Neuron (in vitro differentiated cells): ENCODE data around the gene CD300LG.
"Not testable (repeated sequence)": the region's sequence is repeated elsewhere in the genome, so short reads cannot be mapped to it uniquely, and the experiment has no call there.

Source experiments
- H2AFZ ChIP-seq: one replicate; pipeline ENCODE4 v1.6.1; 2013; ENCODE audit warnings: low read depth, mild to moderate bottlenecking, inconsistent platforms, low read length, moderate library complexity
- H3K27me3 ChIP-seq: one replicate; pipeline ENCODE4 v1.6.1; 2013; ENCODE audit warnings: low read length; ENCODE audit not compliant: insufficient read depth
- H3K36me3 ChIP-seq: one replicate; pipeline ENCODE4 v1.6.1; 2013; ENCODE audit warnings: low read length; ENCODE audit not compliant: insufficient read depth
- H3K4me1 ChIP-seq: one replicate; pipeline ENCODE4 v1.6.1; 2013; ENCODE audit warnings: low read length; ENCODE audit not compliant: insufficient read depth
- H3K4me3 ChIP-seq: 2 replicates; pipeline ENCODE4 v1.5.1; 2013; ENCODE audit warnings: mild to moderate bottlenecking, low read length, moderate library complexity
- H3K9me3 ChIP-seq: one replicate; pipeline ENCODE4 v1.6.1; 2013; ENCODE audit warnings: low read length

The CD300LG gene

DNA sequence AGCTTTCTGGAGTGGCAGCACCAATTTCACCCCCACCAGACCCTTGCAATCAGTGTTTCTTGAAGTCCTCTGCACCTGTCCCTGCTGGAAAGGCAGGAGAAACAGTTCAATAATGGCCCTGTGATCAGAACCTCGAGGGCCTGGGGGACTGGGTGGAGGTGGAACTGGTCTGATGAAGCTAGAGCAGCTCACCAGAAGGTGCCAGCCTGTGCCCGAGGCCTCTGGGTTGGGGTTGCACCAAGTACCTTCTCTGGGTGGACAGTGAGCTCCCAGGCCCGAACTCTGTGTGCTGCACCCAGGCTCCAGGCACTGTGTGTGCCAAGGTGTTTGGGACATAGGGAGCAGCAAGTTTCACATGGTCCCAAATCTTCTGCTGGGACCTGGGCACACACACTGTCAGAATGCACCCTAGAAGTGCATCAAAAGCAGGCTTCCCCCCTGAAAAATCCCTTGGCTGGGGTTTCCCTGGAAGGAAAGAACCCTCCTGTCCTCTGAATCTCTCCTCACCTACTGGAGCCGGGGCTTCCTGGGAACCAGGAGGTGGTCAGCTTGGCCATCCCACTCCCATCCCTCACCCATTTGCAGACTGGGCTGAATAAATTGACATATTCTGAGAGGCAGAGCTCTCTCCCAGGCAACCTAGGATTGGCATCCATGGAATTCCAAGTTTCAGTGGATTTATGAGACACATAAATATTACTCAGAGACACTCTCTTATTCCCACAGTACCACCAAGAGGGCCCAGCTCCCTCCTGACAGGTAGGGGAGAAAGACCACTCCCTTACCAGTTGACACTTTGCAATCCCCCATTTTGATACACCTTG, 17.4 kb downstream of the CD300LG start:
- peaks cover 4% of the 10 kb centered on the region for H3K9me3 ChIP-seq
- H3K4me3 ChIP-seq = no peak overlapping the region
- H3K27me3 ChIP-seq = peaks cover 5% of the 10 kb centered on the region
- no peaks in the 10 kb centered on the region for H3K36me3 ChIP-seq
- peaks cover 10% of the 10 kb centered on the region for H3K4me1 ChIP-seq
- no peak overlapping the region for H2AFZ ChIP-seq

DNA sequence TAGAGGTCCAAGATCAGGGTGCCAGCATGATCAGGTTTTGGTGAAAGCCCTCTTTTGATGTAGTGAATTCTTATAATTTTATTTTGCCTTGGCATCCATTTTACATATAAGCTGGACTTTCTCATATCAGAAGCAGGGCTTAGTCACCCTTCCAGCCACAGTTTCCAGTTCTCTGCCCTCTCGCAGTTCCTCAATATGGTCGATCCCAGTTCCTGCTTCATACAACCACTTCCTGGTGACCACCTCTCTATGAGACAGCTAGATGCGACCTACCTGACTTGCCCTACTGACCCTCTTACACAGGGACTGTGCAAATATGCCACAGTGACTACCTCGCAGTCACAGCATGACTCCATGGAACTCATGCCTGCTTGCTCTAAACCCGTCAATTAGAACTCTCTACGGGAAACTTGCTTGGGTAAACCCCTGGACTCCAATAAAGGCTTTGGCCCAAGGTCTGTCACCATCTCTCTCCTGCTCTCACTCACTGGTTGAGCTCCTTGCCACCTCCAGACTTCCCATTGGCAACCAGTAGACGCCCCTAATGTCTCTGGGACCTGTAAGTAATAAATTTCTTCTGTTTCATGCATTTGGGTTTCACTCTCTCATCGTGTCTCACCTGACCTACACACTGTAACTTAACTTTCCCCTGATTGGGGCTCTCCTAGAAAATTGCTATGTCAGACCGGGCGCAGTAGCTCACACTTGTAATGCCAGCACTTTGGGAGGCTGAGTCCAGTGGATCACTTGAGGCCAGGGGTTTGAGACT, 21.4 kb downstream of the CD300LG start:
- Histone ChIP-seq H2AFZ (no peak overlapping the region), H3K9me3 (peaks cover 4% of the 10 kb centered on the region), H3K27me3 (peaks cover 3% of the 10 kb centered on the region), H3K36me3 (no peaks in the 10 kb centered on the region), H3K4me1 (peaks cover 10% of the 10 kb centered on the region), H3K4me3 (no peak overlapping the region)

DNA sequence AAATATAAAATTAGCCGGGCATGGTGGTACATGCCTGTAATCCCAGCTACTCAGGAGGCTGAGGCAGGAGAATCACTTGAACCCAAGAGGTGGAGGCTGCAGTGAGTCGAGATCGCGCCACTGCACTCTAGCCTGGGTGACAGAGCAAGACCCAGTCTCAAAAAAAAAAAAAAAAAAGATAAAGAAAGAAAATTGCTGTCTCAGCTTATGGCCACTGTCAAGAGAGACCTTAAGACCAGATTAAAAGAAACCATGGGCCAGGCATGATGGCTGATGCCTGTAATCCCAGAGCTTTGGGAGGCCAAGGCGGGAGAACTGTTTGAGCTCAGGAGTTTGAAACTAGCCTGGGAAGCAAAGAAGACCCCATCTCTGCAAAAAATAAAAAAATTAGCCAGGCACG, 22.1 kb downstream of the CD300LG start:
- H3K4me1 ChIP-seq, H3K36me3 ChIP-seq: not testable (repeated sequence)

DNA sequence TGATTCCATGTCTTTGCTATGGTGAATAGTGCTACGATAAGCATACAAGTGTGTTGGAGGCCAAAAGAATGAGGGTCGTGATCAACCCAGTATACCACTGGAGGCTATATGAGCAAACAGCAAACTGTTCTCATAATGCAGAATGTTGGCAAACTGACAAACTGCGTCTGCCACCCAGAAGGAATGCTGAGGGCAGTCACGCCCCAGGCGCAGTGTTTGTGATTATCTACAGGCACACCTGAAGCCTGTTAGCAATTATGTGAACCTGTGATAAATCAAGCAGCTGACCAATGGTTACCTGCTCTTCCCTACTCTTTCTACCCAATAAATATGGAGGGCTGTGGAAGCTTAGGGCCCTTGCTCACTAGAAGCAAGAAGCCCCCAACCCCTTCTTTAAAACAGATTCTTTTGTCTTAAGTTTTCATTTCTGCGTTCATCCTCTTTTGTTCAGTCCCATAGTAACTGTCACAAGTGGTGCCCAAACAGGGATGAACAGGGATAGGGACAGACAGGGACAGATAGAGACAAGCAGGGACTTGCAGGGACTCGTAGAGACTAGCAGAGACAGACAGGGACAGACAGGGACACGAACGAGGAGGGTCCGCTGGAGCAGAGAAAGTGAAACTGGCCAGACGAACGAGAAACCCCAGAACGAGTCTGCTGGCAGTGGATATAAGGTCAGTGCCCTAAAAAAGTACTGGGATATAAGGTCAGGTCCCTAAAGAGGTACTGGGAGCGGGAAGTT, 25.1 kb downstream of the CD300LG start:
- H2AFZ ChIP-seq = no peak overlapping the region
- H3K9me3 ChIP-seq = peaks cover 4% of the 10 kb centered on the region
- H3K4me1 ChIP-seq = no peaks in the 10 kb centered on the region
- H3K27me3 ChIP-seq = peaks cover 3% of the 10 kb centered on the region
- H3K4me3 ChIP-seq = no peak overlapping the region
- no peaks in the 10 kb centered on the region for H3K36me3 ChIP-seq

More for the DNA sequence above, 22.1 kb downstream of the CD300LG start:
- not testable (repeated sequence) for H3K27me3 ChIP-seq, H2AFZ ChIP-seq, H3K4me3 ChIP-seq, H3K9me3 ChIP-seq

DNA sequence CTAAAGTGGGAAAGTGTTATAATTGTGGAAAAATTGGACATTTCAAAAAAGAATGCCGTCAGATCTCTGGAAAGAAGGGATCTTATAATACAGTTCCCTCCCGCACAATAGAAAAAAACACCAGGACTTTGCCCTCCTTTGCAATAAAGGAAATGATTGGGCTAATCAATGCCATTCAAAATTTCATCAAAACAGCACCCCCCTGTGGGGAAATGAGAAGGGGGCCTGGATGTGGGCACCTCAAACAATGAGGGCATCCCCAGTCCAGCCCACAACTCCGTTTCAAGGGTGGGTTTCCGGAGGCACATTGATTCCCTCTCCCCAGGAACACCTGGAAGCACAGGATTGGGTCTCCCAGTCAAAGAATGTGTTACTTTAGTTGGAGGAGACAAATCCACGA, 26.1 kb downstream of the CD300LG start:
- Histone ChIP-seq H3K4me3 (no peak overlapping the region), H3K27me3 (no peaks in the 10 kb centered on the region), H3K9me3 (peaks cover 4% of the 10 kb centered on the region), H3K4me1 (no peaks in the 10 kb centered on the region), H2AFZ (no peak overlapping the region), H3K36me3 (no peaks in the 10 kb centered on the region)

DNA sequence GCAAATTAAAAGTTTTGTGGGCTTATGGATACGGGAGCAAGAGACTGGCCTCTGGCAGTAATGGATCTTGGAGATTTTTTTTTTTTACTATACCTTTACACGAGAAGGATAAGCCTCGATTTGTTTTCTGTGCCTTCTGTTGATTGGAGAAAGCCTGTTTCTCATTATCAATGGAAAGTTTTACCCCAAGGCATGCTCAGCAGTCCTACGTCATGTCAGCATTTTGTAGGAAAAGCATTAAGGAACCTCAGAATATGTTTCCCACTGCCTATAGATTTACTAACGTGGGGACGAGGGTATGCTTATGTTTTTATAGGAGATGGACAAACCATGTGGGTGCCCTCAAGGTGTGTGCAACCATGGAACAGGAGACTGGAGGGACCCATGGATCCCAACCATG, 26.8 kb downstream of the CD300LG start:
- Histone ChIP-seq H3K27me3 (no peaks in the 10 kb centered on the region), H3K9me3 (no peaks in the 10 kb centered on the region), H3K4me3 (no peak overlapping the region), H2AFZ (no peak overlapping the region), H3K36me3 (no peaks in the 10 kb centered on the region), H3K4me1 (peaks cover 2% of the 10 kb centered on the region)

DNA sequence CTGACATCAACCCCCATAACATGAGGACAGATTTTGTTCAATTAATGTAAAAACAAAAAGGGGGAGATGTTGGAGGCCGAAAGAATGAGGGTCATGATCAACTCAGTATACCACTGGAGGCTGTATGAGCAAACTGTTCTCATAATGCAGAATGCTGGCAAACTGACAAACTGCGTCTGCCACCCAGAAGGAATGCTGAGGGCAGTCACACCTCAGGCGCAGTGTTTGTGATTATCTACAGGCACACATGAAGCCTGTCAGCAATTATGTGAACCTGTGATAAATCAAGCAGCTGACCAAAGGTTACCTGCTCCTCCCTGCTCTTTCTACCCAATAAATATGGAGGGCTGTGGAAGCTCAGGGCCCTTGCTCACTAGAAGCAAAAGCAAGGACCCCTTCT, 27.3 kb downstream of the CD300LG start:
- Histone ChIP-seq H3K4me3 (no peak overlapping the region), H3K4me1 (peaks cover 3% of the 10 kb centered on the region), H3K27me3 (no peaks in the 10 kb centered on the region), H3K36me3 (no peaks in the 10 kb centered on the region), H2AFZ (no peak overlapping the region), H3K9me3 (no peaks in the 10 kb centered on the region)

DNA sequence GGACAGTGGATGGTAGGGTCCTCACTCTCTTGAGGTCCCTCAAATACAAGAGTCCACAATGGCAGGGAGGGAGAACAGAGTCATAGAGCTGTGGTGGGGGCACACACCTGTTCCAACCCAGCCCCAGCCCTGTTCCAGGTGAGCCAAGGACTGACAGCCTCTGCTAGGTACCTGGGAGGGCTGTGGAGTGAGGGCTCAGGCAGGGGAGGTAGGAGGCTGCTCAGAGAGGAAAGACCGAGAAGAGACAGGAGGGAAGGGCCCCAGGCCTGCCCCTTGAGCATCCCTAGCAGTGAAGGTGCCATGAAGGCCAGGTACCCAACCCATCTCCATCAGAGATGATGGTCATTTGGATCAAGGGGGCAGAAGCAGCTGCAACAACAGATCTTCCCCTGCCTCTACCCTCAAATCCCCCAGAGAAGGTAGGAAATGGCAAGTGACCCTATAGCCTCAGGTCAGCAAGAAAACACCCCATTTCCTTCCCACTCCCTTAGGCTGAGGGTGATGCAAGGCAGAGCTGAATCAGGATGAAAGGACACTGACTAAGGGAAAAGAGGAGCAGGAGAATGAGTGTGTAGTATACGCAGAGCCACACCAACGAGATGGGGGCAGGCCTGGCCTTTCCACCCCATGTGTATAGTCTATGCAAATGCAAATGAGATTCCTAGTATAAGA, 28.6 kb downstream of the CD300LG start:
- Histone ChIP-seq H3K4me3 (no peak overlapping the region), H2AFZ (no peak overlapping the region), H3K9me3 (no peaks in the 10 kb centered on the region), H3K27me3 (no peaks in the 10 kb centered on the region), H3K36me3 (no peaks in the 10 kb centered on the region), H3K4me1 (peaks cover 3% of the 10 kb centered on the region)

DNA sequence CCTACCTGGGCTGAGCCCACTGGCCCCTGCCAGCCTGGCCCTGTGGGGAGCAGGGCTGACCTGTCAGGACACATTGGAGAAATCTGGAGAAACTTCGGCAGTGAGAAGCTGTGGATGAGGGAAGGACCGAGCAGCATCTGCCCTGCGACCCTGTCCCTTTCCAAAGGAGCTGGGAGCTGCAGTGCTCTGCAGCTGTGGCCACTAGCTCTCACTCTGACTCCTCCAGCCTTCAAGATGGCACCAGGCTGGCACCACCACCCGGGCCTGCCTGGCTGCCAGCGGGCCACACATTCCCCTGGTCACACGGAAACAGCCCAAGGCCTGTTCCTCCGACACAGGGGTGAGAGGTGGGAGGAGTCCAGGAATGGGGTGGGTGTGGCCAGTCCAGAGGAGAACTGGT, 30.1 kb downstream of the CD300LG start:
- Histone ChIP-seq H2AFZ (no peak overlapping the region), H3K9me3 (no peaks in the 10 kb centered on the region)

DNA sequence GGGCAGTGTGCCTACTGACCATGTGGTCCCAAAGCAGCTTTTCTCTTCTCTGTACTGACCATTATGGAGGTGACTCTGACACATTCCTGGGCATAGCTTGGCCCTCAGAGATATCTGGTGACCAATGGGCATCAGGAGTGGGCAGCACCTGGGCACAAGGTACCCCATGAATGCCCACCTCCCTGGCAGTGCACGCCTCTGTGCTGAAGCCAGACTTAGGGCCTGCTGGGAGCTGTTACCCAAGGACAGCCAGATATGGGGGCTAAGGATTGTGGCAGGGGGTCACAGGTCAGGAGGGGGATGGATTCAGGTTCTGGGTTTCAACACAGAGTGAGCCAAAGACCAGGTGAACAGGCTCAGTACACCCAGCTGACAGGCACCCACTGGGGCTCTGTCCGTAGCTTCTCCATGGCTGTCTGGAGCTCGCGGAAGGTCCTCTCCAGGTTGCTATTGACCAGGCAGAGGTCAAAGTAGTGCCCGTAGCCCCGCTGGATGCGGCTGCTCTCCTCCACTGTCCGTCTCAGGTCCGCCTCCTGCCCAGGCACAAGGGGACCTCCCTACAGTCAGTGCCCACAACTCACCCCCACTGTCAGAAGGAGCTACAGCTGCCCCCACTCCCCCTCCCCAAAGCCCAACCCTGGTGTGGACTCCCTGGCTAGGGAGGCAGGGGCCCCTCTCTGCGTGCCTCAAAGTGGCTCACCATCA, 30.6 kb downstream of the CD300LG start:
- H2AFZ ChIP-seq = no peak overlapping the region
- H3K4me3 ChIP-seq = no peak overlapping the region
- H3K4me1 ChIP-seq = peaks cover 3% of the 10 kb centered on the region
- H3K9me3 ChIP-seq = no peaks in the 10 kb centered on the region
- no peaks in the 10 kb centered on the region for H3K36me3 ChIP-seq
- H3K27me3 ChIP-seq = no peaks in the 10 kb centered on the region

More for the DNA sequence above, 30.1 kb downstream of the CD300LG start:
- peaks cover 3% of the 10 kb centered on the region for H3K4me1 ChIP-seq
- H3K36me3 ChIP-seq = no peaks in the 10 kb centered on the region
- H3K27me3 ChIP-seq = no peaks in the 10 kb centered on the region
- no peak overlapping the region for H3K4me3 ChIP-seq

DNA sequence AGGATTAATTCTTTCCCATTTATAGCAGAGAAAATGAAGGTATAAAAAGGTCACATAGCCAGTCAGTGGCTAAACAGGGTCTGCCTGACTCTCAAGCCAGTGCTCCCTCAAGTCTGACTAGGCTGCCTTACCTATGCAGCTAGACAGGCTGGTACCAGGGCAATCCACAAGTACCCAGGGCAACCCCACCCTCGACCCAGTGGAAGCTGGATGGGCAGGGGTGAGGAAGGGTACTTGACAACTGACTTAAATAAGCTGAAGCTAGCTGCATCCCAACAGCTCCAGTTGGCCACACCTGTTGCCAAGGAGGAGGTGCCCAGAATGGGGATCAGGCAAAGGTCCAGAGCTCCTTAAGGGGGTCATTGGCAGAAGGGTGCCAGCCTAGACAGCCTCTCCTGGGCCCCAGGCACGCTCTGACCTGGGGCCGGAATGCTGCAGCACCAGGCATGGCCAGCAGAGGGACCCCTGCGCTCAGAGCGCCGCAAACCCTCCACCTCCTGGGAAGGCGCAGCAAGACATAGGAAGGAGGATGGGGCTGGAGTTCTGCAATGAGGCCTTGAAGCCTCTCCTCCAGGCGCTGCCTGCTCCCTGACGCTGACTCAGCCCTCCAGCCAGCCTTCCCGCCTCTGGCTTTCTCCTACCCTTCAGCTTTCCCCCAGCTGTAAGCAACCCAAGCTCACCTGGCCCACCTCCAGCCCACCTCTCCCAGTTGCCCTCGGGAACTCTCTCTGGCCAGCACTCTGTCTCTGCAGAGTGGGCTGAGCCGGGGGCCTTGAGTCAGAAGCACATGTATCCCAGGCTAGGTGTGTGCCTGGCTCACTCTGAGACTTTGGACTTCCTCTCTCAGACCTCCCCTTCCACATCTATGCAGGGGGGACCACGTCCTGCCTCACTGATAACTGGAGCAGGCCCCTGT, 31.5 kb downstream of the CD300LG start:
- H3K36me3 ChIP-seq = no peaks in the 10 kb centered on the region
- peaks cover 3% of the 10 kb centered on the region for H3K4me1 ChIP-seq
- H3K27me3 ChIP-seq = no peaks in the 10 kb centered on the region
- H3K9me3 ChIP-seq = no peaks in the 10 kb centered on the region
- H3K4me3 ChIP-seq = no peak overlapping the region
- H2AFZ ChIP-seq = no peak overlapping the region
